Activated CD8-positive, alpha-beta memory T cell treated with anti-CD3 and anti-CD28 coated beads for 4 hours (primary cell): Measurements from ENCODE around the gene FAM25G.

Experiments
- DNase-seq, 2 donors: peaks; one replicate each; pipeline ENCODE4 v3.0.0-alpha.2; 2020; ENCODE audit warnings: low read depth in 2 of 2

FAM25G gene

GRCh38 chr10:47449102-47449978 is 42.2 kb downstream of the FAM25G start:
- DNase-seq: no peak

- no peak for DNase-seq
These were observed 43.8 kb downstream of the FAM25G start for GRCh38 chr10:47447705-47448104.

DNA sequence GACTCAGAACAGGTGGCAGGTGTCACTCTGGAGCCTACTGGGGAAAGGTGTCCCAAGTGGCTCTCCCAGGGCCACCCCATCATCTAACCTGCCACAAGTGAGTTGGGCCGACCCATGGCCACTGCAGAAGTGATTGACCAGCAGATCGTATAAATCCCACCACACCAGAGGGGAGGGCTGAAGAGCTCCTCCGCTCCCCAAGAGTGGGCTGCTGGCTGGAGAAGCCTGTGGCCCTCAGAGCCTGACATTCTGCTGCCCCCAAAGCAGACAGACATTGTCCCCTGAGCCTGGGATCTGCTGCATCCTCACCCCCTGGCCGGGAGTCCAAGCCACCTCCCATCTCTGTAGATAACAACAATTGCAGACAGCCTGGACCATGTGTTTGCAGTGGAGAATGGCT is 44.3 kb downstream of the FAM25G start:
- no peak for DNase-seq

- DNase-seq: no peak
These were observed 45.8 kb downstream of the FAM25G start for GRCh38 chr10:47445720-47446119.

GRCh38 chr10:47444047-47444446 is 47.5 kb downstream of the FAM25G start:
- DNase-seq: no peak

GRCh38 chr10:47443145-47443544 is 48.4 kb downstream of the FAM25G start:
- DNase-seq: no peak

- no peak for DNase-seq
These were observed 49.1 kb downstream of the FAM25G start for GRCh38 chr10:47442351-47442750.

GRCh38 chr10:47441938-47442337 is 49.6 kb downstream of the FAM25G start:
- no peak for DNase-seq

- DNase-seq: no peak
These were observed 51.3 kb downstream of the FAM25G start for GRCh38 chr10:47440207-47440606.

GRCh38 chr10:47438857-47439474 is 52.5 kb downstream of the FAM25G start:
- DNase-seq: no peak
